ENCODE data around the gene SH3BP2. TPM values are rescaled to one million over a fixed set of nuclear protein-coding genes. Genes with fewer than 3 reads are reported as not detected.

Gene SH3BP2
- total RNA-seq, 1 donor from 2014 or later, result 64.3 TPM

DNA sequence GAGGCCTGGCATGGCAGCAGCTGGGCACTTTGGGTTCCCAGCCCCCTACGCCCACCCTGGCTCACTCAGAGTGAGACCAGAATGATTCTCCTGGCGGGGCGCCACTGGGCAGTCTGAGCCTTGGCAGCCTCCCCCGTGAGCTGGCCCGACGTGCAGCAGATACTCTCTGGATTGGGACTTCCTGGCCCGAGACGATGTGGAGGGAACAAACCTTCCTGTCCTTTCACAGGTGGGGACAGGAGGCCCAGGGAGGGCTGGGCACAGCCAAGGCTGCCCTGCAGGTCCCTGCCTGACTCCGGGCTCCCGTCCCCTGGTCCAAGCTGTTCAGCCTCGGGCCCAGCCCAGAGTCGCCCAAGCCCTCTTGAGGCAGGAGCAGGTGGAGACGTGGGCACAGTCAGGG is 32.9 kb downstream of the SH3BP2 start:
- intact Hi-C loops (cut with micrococcal nuclease), result no loop called here
- DNase-seq (ENCODE audit: low spot score), result no peak
- Mint-ChIP-seq H3K27me3 (ENCODE audit: low read depth) (no peaks in the 10 kb centered on the region), H3K36me3 (ENCODE audit: low read depth) (peaks cover 65% of the 10 kb centered on the region), H3K9me3 (no peaks in the 10 kb centered on the region), H3K27ac (no peak overlapping the region), H3K4me1 (ENCODE audit: low read depth) (peaks cover 2% of the 10 kb centered on the region), H3K4me3 (ENCODE audit: low read depth) (no peak overlapping the region)

DNA sequence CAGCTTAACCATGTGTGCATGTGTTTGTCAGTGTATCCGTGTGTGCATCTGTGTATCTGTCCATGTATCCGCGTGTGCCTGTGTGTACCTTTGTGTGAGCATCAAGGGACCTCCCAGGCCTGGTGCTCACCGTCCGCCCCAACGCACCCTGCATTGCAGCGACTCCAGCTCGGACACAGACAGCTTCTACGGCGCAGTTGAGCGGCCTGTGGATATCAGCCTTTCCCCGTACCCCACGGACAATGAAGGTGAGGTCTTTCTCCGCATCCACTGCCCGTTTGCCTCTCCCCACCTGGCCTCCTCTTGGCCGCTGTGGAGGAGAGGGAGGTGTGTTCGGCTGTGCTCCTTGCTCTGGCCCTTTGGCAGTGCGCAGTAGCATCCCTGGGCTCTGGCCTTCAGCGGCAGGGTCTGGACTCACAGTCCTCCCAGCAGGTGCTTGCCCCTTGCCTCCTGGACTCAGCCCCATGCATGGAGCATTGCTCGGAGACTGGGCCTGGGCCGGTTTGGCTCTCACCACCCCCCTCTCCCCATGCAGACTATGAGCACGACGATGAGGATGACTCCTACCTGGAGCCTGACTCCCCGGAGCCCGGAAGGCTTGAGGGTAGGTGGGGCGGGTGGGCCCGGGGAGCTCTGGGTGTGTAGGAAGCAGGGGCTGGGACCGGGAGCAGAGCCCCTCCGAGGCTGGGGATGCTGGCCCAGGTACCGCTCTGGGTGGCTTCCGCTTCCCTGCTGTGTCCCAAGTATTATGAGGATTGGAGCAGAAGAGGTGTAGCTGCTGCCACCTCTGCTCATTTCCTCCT is 34.4 kb downstream of the SH3BP2 start:
- DNase-seq (ENCODE audit: low spot score), result no peak
- H3K4me1 Mint-ChIP-seq (ENCODE audit: low read depth), result peaks cover 2% of the 10 kb centered on the region
- intact Hi-C loops (cut with micrococcal nuclease), result no loop called here
- peaks cover 72% of the 10 kb centered on the region for H3K36me3 Mint-ChIP-seq (ENCODE audit: low read depth)
- no peaks in the 10 kb centered on the region for H3K9me3 Mint-ChIP-seq
- H3K4me3 Mint-ChIP-seq (ENCODE audit: low read depth), result no peak overlapping the region
- H3K27me3 Mint-ChIP-seq (ENCODE audit: low read depth), result no peaks in the 10 kb centered on the region
- no peak overlapping the region for H3K27ac Mint-ChIP-seq

DNA sequence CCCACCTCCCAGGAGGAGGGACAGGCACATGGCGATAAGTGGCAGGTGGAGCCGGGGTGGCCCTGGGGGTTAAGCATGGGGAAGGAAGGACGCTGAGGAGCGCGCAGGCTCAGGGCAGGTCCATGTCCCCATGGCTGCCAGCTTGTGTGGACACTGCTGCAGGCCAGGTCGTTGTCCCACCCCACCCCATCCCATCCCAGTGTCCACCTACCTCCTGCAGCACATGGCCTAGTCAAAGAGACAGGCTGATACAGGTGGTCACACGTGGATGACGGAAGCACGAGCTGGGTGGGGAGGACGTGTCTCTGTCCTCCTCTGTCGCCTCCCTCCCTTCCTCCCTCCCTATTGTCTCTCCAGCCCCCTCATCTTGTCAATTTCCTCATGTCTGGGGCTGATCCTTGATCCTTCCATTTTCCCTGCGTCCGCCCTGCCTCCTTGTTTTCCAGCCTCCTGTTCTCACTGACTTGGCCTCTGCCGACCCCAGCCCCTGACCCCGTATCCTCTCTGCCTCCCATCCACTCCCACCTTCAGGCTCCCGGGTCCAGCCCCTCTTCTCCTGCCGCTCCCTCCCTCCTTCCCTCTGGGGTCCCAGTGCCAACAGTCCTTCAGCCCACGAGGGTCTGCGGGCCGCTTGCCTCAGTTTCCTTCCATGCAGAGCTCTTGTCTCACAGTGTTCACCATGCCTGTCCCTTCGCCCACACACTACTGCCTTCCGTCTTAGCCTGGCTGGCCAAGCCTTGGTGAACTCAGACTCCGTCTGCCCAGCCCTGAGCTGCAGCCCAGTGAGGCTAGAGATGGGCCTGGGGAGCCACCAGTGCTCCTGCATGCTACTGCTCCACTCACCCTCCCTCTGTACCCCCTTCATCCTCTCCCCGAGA is 35.2 kb downstream of the SH3BP2 start:
- H3K36me3 Mint-ChIP-seq (ENCODE audit: low read depth), result peaks cover 74% of the 10 kb centered on the region
- no peaks in the 10 kb centered on the region for H3K9me3 Mint-ChIP-seq
- peaks cover 2% of the 10 kb centered on the region for H3K4me1 Mint-ChIP-seq (ENCODE audit: low read depth)
- no peak for DNase-seq (ENCODE audit: low spot score)
- no peak overlapping the region for H3K27ac Mint-ChIP-seq
- no peak overlapping the region for H3K4me3 Mint-ChIP-seq (ENCODE audit: low read depth)
- intact Hi-C loops (cut with micrococcal nuclease), result no loop called here
- H3K27me3 Mint-ChIP-seq (ENCODE audit: low read depth), result no peaks in the 10 kb centered on the region

DNA sequence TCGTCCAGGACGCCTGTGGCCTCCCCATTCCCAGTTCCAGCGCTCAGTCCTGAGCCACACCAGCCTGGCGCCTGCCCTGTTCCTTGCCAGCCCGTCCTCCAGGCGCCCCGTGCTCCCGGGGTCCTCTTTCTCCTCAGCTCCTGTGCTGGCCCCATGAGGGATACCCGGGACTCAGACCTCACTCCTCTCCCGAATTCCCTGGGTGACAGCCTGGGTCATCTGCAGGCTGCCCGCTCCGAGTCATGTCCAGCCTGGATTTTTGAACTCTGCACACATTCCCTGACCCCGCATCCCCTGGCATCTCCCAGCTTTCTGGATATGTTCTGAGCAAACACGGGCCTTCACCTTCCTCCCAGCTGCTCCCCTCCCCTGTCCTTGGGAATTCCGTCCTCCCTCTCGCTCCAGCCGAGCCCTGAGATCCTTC is 35.9 kb downstream of the SH3BP2 start:
- peaks cover 2% of the 10 kb centered on the region for H3K4me1 Mint-ChIP-seq (ENCODE audit: low read depth)
- peaks cover 73% of the 10 kb centered on the region for H3K36me3 Mint-ChIP-seq (ENCODE audit: low read depth)
- H3K4me3 Mint-ChIP-seq (ENCODE audit: low read depth), result no peak overlapping the region

DNA sequence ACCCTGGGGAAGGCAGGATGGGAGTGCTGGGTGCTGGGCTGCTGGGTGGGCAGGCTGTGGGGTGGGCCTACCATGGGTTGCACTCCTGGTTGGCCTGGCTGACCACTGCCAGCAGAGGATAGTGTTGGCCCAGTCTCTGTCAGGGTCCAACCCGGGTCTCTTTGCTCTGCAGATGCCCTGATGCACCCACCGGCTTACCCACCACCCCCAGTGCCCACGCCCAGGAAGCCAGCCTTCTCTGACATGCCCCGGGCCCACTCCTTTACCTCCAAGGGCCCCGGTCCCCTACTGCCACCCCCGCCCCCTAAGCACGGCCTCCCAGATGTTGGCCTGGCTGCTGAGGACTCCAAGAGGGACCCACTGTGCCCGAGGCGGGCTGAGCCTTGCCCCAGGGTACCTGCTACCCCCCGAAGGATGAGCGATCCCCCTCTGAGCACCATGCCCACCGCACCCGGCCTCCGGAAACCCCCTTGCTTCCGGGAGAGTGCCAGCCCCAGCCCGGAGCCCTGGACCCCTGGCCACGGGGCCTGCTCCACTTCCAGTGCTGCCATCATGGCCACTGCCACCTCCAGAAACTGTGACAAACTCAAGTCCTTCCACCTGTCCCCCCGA is 36.5 kb downstream of the SH3BP2 start:
- Mint-ChIP-seq H3K9me3 (no peaks in the 10 kb centered on the region), H3K36me3 (ENCODE audit: low read depth) (peaks cover 69% of the 10 kb centered on the region), H3K4me1 (ENCODE audit: low read depth) (peaks cover 2% of the 10 kb centered on the region), H3K27ac (no peak overlapping the region), H3K4me3 (ENCODE audit: low read depth) (no peak overlapping the region), H3K27me3 (ENCODE audit: low read depth) (no peaks in the 10 kb centered on the region)
- intact Hi-C loops (cut with micrococcal nuclease), result no loop called here
- no peak for DNase-seq (ENCODE audit: low spot score)

More for the DNA sequence above, 35.9 kb downstream of the SH3BP2 start:
- Mint-ChIP-seq H3K27ac (no peak overlapping the region), H3K9me3 (no peaks in the 10 kb centered on the region), H3K27me3 (ENCODE audit: low read depth) (no peaks in the 10 kb centered on the region)
- intact Hi-C loops (cut with micrococcal nuclease), result no loop called here
- DNase-seq (ENCODE audit: low spot score), result no peak

DNA sequence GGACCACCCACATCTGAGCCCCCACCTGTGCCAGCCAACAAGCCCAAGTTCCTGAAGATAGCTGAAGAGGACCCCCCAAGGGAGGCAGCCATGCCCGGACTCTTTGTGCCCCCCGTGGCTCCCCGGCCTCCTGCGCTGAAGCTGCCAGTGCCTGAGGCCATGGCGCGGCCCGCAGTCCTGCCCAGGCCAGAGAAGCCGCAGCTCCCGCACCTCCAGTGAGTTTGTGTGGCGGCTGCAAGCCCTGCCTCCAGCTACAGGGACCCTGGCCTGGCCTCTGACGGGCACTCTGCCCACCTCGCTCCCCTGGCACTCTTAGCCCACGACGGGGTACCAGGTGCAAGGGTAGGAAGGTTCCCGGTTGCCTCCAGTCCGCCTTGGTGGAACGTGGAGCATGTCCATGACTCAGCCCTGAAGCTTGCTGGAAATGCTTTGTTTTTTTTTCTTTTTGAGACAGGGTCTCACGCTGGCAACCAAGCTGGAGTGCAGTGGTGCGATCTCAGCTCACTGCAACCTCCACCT is 37.1 kb downstream of the SH3BP2 start:
- H3K4me3 Mint-ChIP-seq (ENCODE audit: low read depth), result no peak overlapping the region
- DNase-seq (ENCODE audit: low spot score), result no peak
- intact Hi-C loops (cut with micrococcal nuclease), result no loop called here
- peaks cover 63% of the 10 kb centered on the region for H3K36me3 Mint-ChIP-seq (ENCODE audit: low read depth)
- no peaks in the 10 kb centered on the region for H3K9me3 Mint-ChIP-seq
- H3K27me3 Mint-ChIP-seq (ENCODE audit: low read depth), result no peaks in the 10 kb centered on the region
- H3K4me1 Mint-ChIP-seq (ENCODE audit: low read depth), result peaks cover 6% of the 10 kb centered on the region
- no peak overlapping the region for H3K27ac Mint-ChIP-seq

DNA sequence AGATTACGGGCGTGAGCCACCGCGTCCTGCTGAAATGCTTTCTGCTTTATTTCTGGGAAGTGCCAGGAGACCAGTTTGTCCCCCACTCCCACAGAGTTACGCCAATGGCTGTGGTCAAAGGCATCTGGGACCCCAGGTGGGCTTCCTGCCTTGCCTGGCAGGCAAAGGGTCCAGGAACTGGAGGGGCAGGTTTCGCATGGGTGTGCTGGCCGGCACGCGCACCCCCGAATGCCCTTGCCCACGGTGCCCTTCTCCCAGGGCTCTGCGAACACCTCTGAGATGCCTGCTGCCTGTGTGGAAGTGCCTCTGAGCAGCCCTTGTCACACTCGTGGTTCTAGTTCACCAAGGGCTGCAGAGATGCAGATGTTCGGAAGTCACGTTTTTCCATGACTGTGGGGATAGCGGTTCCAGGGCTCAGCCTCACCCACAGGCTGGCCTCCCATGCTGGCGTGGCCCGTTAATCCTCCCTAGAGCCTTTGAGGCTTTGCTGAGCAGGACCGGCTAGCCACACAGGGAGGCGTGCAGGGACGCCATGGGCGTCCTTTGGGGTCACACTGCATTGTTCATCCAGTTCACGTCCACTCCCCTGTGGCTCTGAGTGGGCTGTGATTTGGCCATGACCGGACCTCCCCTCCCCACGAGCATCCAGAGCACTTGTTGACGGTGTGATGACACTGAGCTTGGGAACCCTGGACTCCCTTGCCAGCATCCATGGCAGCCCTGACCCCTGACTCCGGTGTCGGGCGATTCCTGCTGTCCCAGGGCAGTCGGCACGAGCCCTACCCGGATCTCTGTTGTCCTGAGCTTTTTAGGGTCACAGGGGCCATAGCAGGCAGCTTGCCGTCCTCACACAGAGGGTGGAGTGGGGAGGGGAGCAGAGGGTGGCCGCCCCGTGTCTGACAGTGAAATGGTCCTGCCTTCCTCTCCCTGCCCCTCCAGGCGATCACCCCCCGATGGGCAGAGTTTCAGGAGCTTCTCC is 38.0 kb downstream of the SH3BP2 start:
- peaks cover 7% of the 10 kb centered on the region for H3K4me1 Mint-ChIP-seq (ENCODE audit: low read depth)
- no peaks in the 10 kb centered on the region for H3K27me3 Mint-ChIP-seq (ENCODE audit: low read depth)
- H3K4me3 Mint-ChIP-seq (ENCODE audit: low read depth), result no peak overlapping the region
- no peaks in the 10 kb centered on the region for H3K9me3 Mint-ChIP-seq
- intact Hi-C loops (cut with micrococcal nuclease), result no loop called here
- no peak for DNase-seq (ENCODE audit: low spot score)
- no peak overlapping the region for H3K27ac Mint-ChIP-seq
- peaks cover 54% of the 10 kb centered on the region for H3K36me3 Mint-ChIP-seq (ENCODE audit: low read depth)

DNA sequence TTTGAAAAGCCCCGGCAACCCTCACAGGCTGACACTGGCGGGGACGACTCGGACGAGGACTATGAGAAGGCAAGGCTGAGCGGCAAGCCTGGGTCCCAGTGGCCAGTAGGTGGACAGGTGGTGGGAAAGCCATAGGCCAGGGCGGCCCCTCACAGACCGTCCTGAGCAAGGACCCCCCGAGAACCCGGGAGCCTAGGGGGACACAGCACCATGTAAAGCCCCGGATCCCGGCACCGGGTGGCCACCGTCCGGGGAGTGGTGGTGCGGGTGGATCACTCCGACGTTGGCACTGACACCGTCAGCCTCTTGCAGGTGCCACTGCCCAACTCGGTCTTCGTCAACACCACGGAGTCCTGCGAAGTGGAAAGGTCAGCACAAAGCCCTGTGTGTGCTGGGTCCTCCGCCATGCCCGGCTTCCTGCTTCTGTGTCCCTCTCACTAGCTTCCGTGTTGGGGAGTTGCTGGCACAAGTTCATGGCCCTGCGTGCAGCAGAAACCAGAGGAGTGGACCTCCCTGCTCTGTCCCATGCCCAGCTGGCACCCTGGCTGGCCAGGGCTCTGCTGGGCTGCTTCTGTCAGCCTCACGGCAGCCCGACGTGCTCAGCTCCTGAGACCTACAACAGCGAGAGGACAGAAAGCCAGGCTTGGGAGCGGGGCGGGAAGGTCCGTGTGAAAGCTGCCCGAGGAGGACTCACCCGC is 38.9 kb downstream of the SH3BP2 start:
- Mint-ChIP-seq H3K36me3 (ENCODE audit: low read depth) (peaks cover 45% of the 10 kb centered on the region), H3K4me1 (ENCODE audit: low read depth) (peaks cover 8% of the 10 kb centered on the region), H3K9me3 (no peaks in the 10 kb centered on the region), H3K4me3 (ENCODE audit: low read depth) (no peak overlapping the region), H3K27ac (no peak overlapping the region), H3K27me3 (ENCODE audit: low read depth) (no peaks in the 10 kb centered on the region)
- no peak for DNase-seq (ENCODE audit: low spot score)
- intact Hi-C loops (cut with micrococcal nuclease), result no loop called here

DNA sequence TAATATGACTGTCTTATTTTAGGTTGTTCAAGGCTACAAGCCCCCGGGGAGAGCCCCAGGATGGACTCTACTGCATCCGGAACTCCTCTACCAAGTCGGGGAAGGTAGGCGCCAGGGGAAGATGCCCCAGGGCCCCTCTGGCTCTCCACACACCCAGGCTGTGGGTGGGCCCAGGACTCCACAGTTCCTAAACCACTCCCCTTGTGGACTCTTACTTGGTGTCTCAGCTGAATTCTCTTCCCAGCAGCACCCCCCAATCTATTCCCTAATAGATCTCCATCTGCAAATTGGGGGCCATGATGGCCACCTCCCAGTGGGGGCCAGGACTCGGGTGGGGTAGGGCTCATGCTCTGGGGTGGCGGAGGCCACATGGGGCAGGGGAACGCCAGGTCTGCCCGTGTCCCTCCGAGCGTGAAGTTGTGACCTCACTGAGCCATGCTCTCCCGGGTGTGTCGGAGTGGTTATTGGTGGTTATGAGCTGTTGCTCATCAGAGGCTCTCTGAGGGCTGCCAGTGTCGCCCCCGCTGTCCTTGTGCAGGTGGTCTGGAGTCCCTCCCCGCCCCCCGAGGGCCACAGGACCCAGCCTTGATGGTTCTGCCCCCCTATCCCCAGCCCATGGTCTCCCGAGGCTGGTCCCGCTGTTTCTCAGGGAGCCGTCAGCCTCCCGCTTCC is 39.6 kb downstream of the SH3BP2 start:
- Mint-ChIP-seq H3K27me3 (ENCODE audit: low read depth) (no peaks in the 10 kb centered on the region), H3K9me3 (no peaks in the 10 kb centered on the region), H3K36me3 (ENCODE audit: low read depth) (peaks cover 40% of the 10 kb centered on the region), H3K27ac (no peak overlapping the region), H3K4me1 (ENCODE audit: low read depth) (peaks cover 15% of the 10 kb centered on the region), H3K4me3 (ENCODE audit: low read depth) (no peak overlapping the region)
- intact Hi-C loops (cut with micrococcal nuclease), result no loop called here
- DNase-seq (ENCODE audit: low spot score), result no peak

DNA sequence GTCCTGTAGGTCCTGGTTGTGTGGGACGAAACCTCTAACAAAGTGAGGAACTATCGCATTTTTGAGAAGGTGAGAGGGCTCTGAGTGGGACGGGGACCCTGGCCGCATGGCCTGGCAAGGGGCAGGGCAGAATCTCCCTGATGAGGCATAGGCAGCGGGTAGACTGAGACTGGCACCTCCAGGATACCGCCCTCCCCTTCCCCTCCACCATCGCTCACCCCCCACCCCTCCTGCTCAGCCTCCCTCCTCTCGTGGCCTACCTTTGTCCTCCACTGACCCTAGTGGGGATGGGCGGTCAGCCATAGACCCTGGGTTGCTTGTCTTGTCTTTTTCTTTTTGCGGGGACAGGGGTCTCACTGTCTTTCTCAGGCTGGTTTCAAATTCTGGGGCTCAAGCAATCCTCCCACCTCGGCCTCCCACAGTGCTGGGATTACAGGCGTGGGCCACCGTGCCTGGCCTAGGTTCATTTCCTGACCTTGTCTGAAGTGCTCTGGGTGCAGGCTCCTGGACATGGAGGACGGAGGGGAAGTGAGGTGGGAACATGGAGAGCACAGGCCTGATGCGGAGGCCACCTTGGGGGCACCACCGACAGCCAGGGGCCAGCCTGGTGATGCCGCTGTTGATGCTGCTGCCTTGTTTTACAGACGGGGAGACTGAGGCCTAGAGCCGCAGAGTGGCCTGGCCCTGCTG is 40.2 kb downstream of the SH3BP2 start:
- Mint-ChIP-seq H3K4me3 (ENCODE audit: low read depth) (no peak overlapping the region), H3K4me1 (ENCODE audit: low read depth) (peaks cover 19% of the 10 kb centered on the region), H3K27ac (no peak overlapping the region), H3K9me3 (no peaks in the 10 kb centered on the region), H3K36me3 (ENCODE audit: low read depth) (peaks cover 36% of the 10 kb centered on the region), H3K27me3 (ENCODE audit: low read depth) (no peaks in the 10 kb centered on the region)
- DNase-seq (ENCODE audit: low spot score), result no peak
- intact Hi-C loops (cut with micrococcal nuclease), result no loop called here

DNA sequence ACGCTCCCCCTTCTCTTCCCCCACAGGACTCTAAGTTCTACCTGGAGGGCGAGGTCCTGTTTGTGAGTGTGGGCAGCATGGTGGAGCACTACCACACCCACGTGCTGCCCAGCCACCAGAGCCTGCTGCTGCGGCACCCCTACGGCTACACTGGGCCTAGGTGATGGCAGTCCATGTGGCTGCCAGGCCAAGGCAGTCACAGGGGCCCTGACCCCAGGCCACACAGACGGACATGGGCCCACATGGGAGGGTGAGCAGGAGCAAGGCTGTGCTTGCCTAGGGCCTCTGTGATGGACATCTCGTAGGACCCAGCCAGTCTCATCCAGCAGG is 40.8 kb downstream of the SH3BP2 start:
- H3K36me3 Mint-ChIP-seq (ENCODE audit: low read depth), result peaks cover 35% of the 10 kb centered on the region
- no peak overlapping the region for H3K4me3 Mint-ChIP-seq (ENCODE audit: low read depth)
- no peaks in the 10 kb centered on the region for H3K27me3 Mint-ChIP-seq (ENCODE audit: low read depth)
- no peak overlapping the region for H3K27ac Mint-ChIP-seq
- no peak for DNase-seq (ENCODE audit: low spot score)
- H3K4me1 Mint-ChIP-seq (ENCODE audit: low read depth), result peaks cover 24% of the 10 kb centered on the region
- intact Hi-C loops (cut with micrococcal nuclease), result no loop called here
- H3K9me3 Mint-ChIP-seq, result no peaks in the 10 kb centered on the region

Measured in activated T-helper 2 cell treated with anti-CD3 and anti-CD28 coated beads, Interferon-gamma antibody, Interleukin-2, Interleukin-4, amounts not matched to agents 10 μg/mL and 5 μg/mL and 100 μg/mL, durations not matched to agents 14 hours and 24 hours and 36 hours (primary cell).